ENCODE data around the gene CAPZA2.

- no peak for TF ChIP-seq CTCF (IDR thresholded peaks at IDR 0.05)
- no peak for TF ChIP-seq POLR2A (IDR thresholded peaks at IDR 0.05)
Observed at GRCh38 chr7:116950889-116951351, 88.5 kb downstream of the CAPZA2 start.

All from heart left ventricle (tissue), 13 donors.